K562 (cell line): ENCODE data around the gene BRCA1. TPM values are rescaled to one million over a fixed set of nuclear protein-coding genes. Genes with fewer than 3 reads are reported as not detected.

Experiments used
- ATF3 ChIP-seq, 2 experiments: fragments of 450-650 bp in 1 of 2; sonication (generic) in 1 of 2; formaldehyde crosslinking in 1 of 2; IDR thresholded peaks in 1 of 2; conservative IDR thresholded peaks in 1 of 2; 2 replicates each; pipeline versions ENCODE4 v1.6.1 to v1.8.1; 2016 to 2023; ENCODE audit warnings: mild to moderate bottlenecking in 2 of 2, moderate library complexity in 2 of 2, inconsistent platforms in 1 of 2, missing genetic modification reagents in 1 of 2
- CEBPG ChIP-seq, 3 experiments: fragments of 200-800 bp in 1 of 3; sonication (Bioruptor generic) in 1 of 3; sonication (generic) in 1 of 3; formaldehyde crosslinking in 1 of 3; IDR thresholded peaks in 2 of 3; conservative IDR thresholded peaks in 1 of 3; 2 replicates each; pipeline versions ENCODE4 v1.6.1 to v1.8.0; 2016 to 2022; ENCODE audit warnings: missing compliant biosample characterization in 2 of 3, missing genetic modification characterization in 2 of 3, mild to moderate bottlenecking in 1 of 3, missing genetic modification reagents in 1 of 3
- ETV1 ChIP-seq: fragments of 450-650 bp; conservative IDR thresholded peaks from 2 replicates; pipeline ENCODE4 v1.6.1; 2016; ENCODE audit warnings: missing genetic modification characterization, control low read depth, low read depth, missing compliant biosample characterization
- SIN3B ChIP-seq: fragments of 450-650 bp; IDR thresholded peaks from 2 replicates; pipeline ENCODE4 v1.6.1; 2017; ENCODE audit warnings: low read depth, mild to moderate bottlenecking, moderate library complexity
- TAF1 ChIP-seq: IDR thresholded peaks from 2 replicates; pipeline ENCODE4 v1.6.1; 2011; ENCODE audit warnings: mild to moderate bottlenecking, low read length, moderate library complexity; ENCODE audit not compliant: insufficient read depth, control insufficient read depth, severe bottlenecking; ENCODE audit errors: extremely low read depth
- TEAD4 ChIP-seq, 2 experiments: sonication (generic) in 1 of 2; formaldehyde crosslinking in 1 of 2; IDR thresholded peaks; 2 replicates each; pipeline versions ENCODE4 v1.6.1 to v1.8.0; 2012 to 2022; ENCODE audit warnings: borderline replicate concordance in 1 of 2, inconsistent platforms in 1 of 2, low read length in 1 of 2, mild to moderate bottlenecking in 1 of 2, missing genetic modification reagents in 1 of 2
- ZBTB40 ChIP-seq, 2 experiments: fragments of 450-650 bp in 1 of 2; sonication (generic) in 1 of 2; formaldehyde crosslinking in 1 of 2; IDR thresholded peaks; 2 replicates each; pipeline versions ENCODE4 v1.7.1 to v1.9.0; 2016 to 2022; ENCODE audit warnings: inconsistent platforms in 1 of 2, mild to moderate bottlenecking in 1 of 2, missing genetic modification reagents in 1 of 2
- ZFX ChIP-seq: sonication (generic); formaldehyde crosslinking; IDR thresholded peaks from 2 replicates; pipeline ENCODE4 v1.8.0; 2022; ENCODE audit warnings: mild to moderate bottlenecking, missing genetic modification reagents, moderate library complexity
- ZNF584 ChIP-seq: fragments of 200-800 bp; sonication (Bioruptor generic); IDR thresholded peaks from 2 replicates; pipeline ENCODE4 v1.6.1; 2016; ENCODE audit warnings: low read depth, mild to moderate bottlenecking, missing genetic modification characterization, missing compliant biosample characterization
- ZNF644 ChIP-seq: fragments of 200-800 bp; sonication (Bioruptor generic); IDR thresholded peaks from 2 replicates; pipeline ENCODE4 v1.6.1; 2016; ENCODE audit warnings: low read depth, missing genetic modification characterization, missing compliant biosample characterization
- ZNF699 ChIP-seq: fragments of 250-450 bp; sonication (Bioruptor Pico); IDR thresholded peaks from 2 replicates; pipeline ENCODE4 v1.8.0; 2021; ENCODE audit warnings: mild to moderate bottlenecking, moderate library complexity; ENCODE audit not compliant: insufficient replicate concordance
- polyA plus RNA-seq, 8 experiments: library from polyadenylated mRNA; depleted of rRNA in 4 of 8; stranded (reverse) in 5 of 8; unstranded in 3 of 8; fragments of >200 nt; fragmentation: Nextera tagmentation in 2 of 8; fragmentation: Illumina TruSeq in 1 of 8; extraction: Ambion mirVana in 2 of 8; extraction: Trizol in 1 of 8; gene quantifications; 2 replicates each; pipeline versions ENCODE4 v1.2.1 to v1.2.3, GENCODE V29; 2011 to 2014; ENCODE audit warnings: inconsistent platforms in 1 of 8, missing spikeins in 1 of 8
- total RNA-seq, 7 experiments: library from RNA; depleted of rRNA in 6 of 7; stranded (reverse); fragments of >200 nt in 6 of 7; fragmentation: Illumina TruSeq in 2 of 7; extraction: Trizol in 2 of 7; gene quantifications; 2 replicates each; pipeline versions ENCODE4 v1.2.1 to v1.2.3, GENCODE V29; 2011 to 2021; ENCODE audit warnings: low replicate concordance in 1 of 7
- TF ChIP-seq, protein P1 (sequence below): fragments of 250-450 bp; sonication (Bioruptor Pico); IDR thresholded peaks from 2 replicates; pipeline ENCODE4 v1.8.0; 2022; ENCODE audit warnings: moderate library complexity, mild to moderate bottlenecking, inconsistent platforms

Gene BRCA1
- total and polyA plus RNA-seq, 9 of the 15 experiments (the other 6 are each of a cell fraction or from before 2014, with no cell fraction given) = 25.9 to 95.3 (median 62.3) TPM

- TF ChIP-seq, protein P1, sequence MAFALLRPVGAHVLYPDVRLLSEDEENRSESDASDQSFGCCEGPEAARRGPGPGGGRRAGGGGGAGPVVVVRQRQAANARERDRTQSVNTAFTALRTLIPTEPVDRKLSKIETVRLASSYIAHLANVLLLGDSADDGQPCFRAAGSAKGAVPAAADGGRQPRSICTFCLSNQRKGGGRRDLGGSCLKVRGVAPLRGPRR (CRISPR knock-in tag) = no peak
- 0 out of 2 replicates have a peak, but pooled peaks have one; percentile 29 for TF ChIP-seq ETV1
- no peak for TF ChIP-seq ZNF699 (CRISPR knock-in tag)
- peak; percentile 32; the same call in 1 of the 2 replicates for TF ChIP-seq CEBPG (CRISPR knock-in tag; IDR thresholded peaks at IDR 0.05)
- TF ChIP-seq CEBPG (tag; conservative IDR thresholded peaks at IDR 0.05 in 1 of 2, IDR thresholded peaks at IDR 0.05 in 1 of 2) = no peak; a peak in 1 of 4 replicates
- TF ChIP-seq ZNF644 (tag) = 0 out of 2 replicates have a peak, but pooled peaks have one; percentile 2
- TF ChIP-seq ZNF584 = peak; percentile 49; the same call in 1 of the 2 replicates
- TF ChIP-seq ZFX (CRISPR knock-in tag) = peak; percentile 29; the same call in 1 of the 2 replicates
- TF ChIP-seq SIN3B = no peak
- TF ChIP-seq TAF1 = no peak
- peak; percentile 59; the same call in 1 of the 2 replicates for TF ChIP-seq ATF3 (IDR thresholded peaks at IDR 0.05)
- TF ChIP-seq ATF3 (CRISPR knock-in tag; conservative IDR thresholded peaks at IDR 0.05) = no peak
- no peak for TF ChIP-seq TEAD4 (IDR thresholded peaks at IDR 0.05; ENCODE audit: low read length)
- no peak for TF ChIP-seq TEAD4 (CRISPR knock-in tag; IDR thresholded peaks at IDR 0.05; ENCODE audit: borderline replicate concordance)
- peak; percentile 31; the same call in 1 of the 2 replicates for TF ChIP-seq ZBTB40 (IDR thresholded peaks at IDR 0.05)
- TF ChIP-seq ZBTB40 (CRISPR knock-in tag; IDR thresholded peaks at IDR 0.05) = no peak
Measured at GRCh38 chr17:43020030-43020621, 105.0 kb downstream of the BRCA1 start (continued).
